Gastrocnemius medialis (tissue), 4 donors: Measurements from ENCODE around the gene MAST2.

Source experiments
- CTCF ChIP-seq, 5 experiments: fragments of 450-650 bp in 3 of 5; fragments of 200-600 bp in 2 of 5; sonication (generic) in 2 of 5; IDR thresholded peaks in 4 of 5; conservative IDR thresholded peaks in 1 of 5; 1 replicate in 4 of 5; 2 replicates in 1 of 5; pipeline ENCODE4 v1.5.1; 2016 to 2019; ENCODE audit warnings: antibody characterized with exemption in 5 of 5, mild to moderate bottlenecking in 3 of 5, moderate library complexity in 3 of 5
- POLR2A ChIP-seq, 2 donors: fragments of 450-650 bp; IDR thresholded peaks; one replicate each; pipeline ENCODE4 v1.6.1; 2017; ENCODE audit warnings: antibody characterized with exemption in 2 of 2, mild to moderate bottlenecking in 2 of 2, moderate library complexity in 2 of 2

GRCh38 chr1:45971335-45971734 lies 167.9 kb downstream of the MAST2 start:
- TF ChIP-seq POLR2A (IDR thresholded peaks at IDR 0.05) (no peak), CTCF (IDR thresholded peaks at IDR 0.05 in 4 of 5, conservative IDR thresholded peaks at IDR 0.05 in 1 of 5) (no peak)
